SK-N-MC (cell line): ENCODE data around the gene MTX3.

Experiments used
- DNase-seq: peaks from one replicate; pipeline ENCODE4 v3.0.0-alpha.2; 2011; ENCODE audit warnings: low read depth, low spot score
- H3K27ac ChIP-seq: fragments of 200-600 bp; sonication (generic); 2 replicates; pipeline ENCODE4 v1.5.1; 2016; ENCODE audit warnings: mixed run types
- H3K36me3 ChIP-seq: fragments of 200-600 bp; sonication (generic); 2 replicates; pipeline ENCODE4 v1.6.1; 2017; ENCODE audit warnings: antibody characterized with exemption, low read length, mixed read lengths; ENCODE audit not compliant: insufficient read depth
- H3K4me3 ChIP-seq: fragments of 200-600 bp; sonication (generic); 2 replicates; pipeline ENCODE4 v1.5.1; 2016
- H3K9ac ChIP-seq: fragments of 200-600 bp; sonication (generic); 2 replicates; pipeline ENCODE4 v1.8.0; 2017; ENCODE audit warnings: mixed run types, mixed read lengths; ENCODE audit not compliant: insufficient read length
- H3K9me3 ChIP-seq: fragments of 200-600 bp; sonication (generic); 2 replicates; pipeline ENCODE4 v1.6.1; 2017; ENCODE audit warnings: low read depth, mild to moderate bottlenecking, antibody characterized with exemption, low read length, moderate library complexity, mixed read lengths
- EZH2 ChIP-seq: fragments of 200-600 bp; sonication (generic); IDR thresholded peaks from one replicate; pipeline ENCODE4 v1.6.1; 2017; ENCODE audit warnings: antibody characterized with exemption
- FOXP2 ChIP-seq: optimal IDR thresholded peaks from 2 replicates; pipeline ENCODE3; 2011; ENCODE audit warnings: mild to moderate bottlenecking, moderate library complexity; ENCODE audit not compliant: insufficient read depth; ENCODE audit errors: extremely low read length, control extremely low read depth
- POLR2AphosphoS5 ChIP-seq: IDR thresholded peaks from 2 replicates; pipeline ENCODE4 v1.6.1; 2012; ENCODE audit warnings: mild to moderate bottlenecking, low read depth, low read length, borderline replicate concordance

The MTX3 gene

DNA sequence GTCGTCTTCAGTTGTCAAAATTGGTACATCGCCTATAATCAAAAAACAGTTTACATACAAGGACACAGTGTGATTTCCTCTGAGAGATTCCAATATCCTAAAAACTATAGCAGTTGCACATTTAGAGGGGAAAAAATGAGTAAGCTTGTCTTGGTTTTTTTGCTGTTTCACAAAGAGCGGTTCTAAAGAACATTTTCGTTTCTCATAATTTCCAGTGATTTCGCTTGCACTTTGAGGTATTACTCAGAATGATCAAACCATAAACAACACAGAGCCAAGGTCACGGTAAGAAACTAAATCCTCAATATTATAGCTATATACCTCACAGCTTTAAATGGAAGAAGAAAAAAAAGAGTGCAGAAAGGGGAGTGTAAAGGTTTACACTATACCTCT is 861 bp downstream of the MTX3 start:
- Histone ChIP-seq H3K27ac (peak overlapping the region; percentile 78; the same call in 1 of the 2 replicates), H3K4me3 (peak overlapping the region; percentile 94)

DNA sequence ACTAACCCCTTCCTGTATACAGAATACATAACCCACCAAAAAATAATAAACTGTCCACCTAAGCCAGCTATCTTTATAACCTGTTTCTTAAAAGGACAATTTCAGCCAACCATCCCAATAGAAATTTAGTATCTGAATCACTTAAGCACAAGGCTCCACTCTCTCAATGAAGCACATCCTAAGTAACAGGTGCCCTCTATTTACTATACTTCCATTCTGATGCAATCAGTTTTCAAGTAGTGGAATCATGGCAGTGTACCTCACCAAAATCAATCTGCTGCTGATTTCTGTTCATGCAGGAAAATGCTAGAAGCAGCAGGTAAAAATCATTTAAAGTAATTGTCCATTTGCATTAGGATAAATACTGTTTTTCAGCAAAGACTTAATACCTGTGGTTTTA is 4.8 kb downstream of the MTX3 start:
- H3K27ac ChIP-seq: no peak overlapping the region
- no peaks in the 10 kb centered on the region for H3K9me3 ChIP-seq
- no peak for TF ChIP-seq POLR2AphosphoS5
- no peak for TF ChIP-seq FOXP2
- no peak for TF ChIP-seq EZH2
- no peak overlapping the region for H3K4me3 ChIP-seq
- H3K36me3 ChIP-seq: peaks cover 74% of the 10 kb centered on the region
- no peak for DNase-seq
- no peak overlapping the region for H3K9ac ChIP-seq

More for the DNA sequence above, 861 bp downstream of the MTX3 start:
- H3K9ac ChIP-seq: peak overlapping the region; percentile 87
- TF ChIP-seq POLR2AphosphoS5 (no peak), FOXP2 (no peak), EZH2 (no peak)
- H3K36me3 ChIP-seq: peaks cover 40% of the 10 kb centered on the region
- no peaks in the 10 kb centered on the region for H3K9me3 ChIP-seq
- no peak for DNase-seq

DNA sequence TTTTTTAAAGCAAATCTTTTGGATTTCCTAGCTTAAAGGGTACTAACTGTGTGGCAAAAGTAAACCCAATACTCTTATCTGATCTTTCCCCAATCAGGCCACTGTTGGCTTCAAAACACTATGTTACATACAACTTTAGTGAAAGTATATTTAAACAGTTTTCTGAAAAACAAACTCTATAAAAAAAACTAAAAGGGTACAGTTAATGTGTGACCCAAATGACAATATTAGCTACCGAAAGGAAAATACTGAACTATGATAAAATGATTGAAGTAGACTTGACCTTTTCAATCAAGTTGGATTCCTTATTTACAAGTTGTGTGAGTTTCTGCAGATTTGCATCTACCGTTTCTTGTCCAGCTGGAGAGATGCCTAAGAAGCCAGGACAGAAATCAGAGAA is 5.8 kb downstream of the MTX3 start:
- no peak overlapping the region for H3K4me3 ChIP-seq
- H3K9me3 ChIP-seq: no peaks in the 10 kb centered on the region
- TF ChIP-seq EZH2 (no peak), POLR2AphosphoS5 (no peak), FOXP2 (no peak)
- no peak overlapping the region for H3K27ac ChIP-seq
- H3K9ac ChIP-seq: no peak overlapping the region
- no peak for DNase-seq
- peaks cover 82% of the 10 kb centered on the region for H3K36me3 ChIP-seq

DNA sequence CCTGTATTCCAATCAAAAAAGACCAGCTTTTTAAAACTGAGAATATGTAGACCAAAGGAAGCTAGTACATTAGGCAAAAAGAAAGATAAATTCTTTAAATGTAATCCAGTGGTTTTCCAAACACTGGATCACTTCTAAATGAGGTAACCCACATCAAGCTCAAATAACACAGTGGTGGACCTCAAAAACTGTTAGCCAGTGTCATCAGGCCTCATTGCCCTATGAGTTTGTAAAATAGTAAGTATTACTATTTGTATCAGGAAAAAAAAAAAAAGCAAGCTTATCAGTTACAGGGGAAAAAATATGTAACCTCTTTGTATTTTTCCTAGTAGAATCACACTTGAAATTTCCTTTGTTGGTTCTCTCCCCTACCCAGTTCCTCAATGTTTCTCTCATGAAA is 6.7 kb downstream of the MTX3 start:
- no peak overlapping the region for H3K9ac ChIP-seq
- DNase-seq: no peak
- no peak overlapping the region for H3K27ac ChIP-seq
- H3K4me3 ChIP-seq: no peak overlapping the region
- H3K36me3 ChIP-seq: peaks cover 88% of the 10 kb centered on the region
- TF ChIP-seq EZH2: no peak
- TF ChIP-seq FOXP2: no peak
- no peak for TF ChIP-seq POLR2AphosphoS5
- no peaks in the 10 kb centered on the region for H3K9me3 ChIP-seq

DNA sequence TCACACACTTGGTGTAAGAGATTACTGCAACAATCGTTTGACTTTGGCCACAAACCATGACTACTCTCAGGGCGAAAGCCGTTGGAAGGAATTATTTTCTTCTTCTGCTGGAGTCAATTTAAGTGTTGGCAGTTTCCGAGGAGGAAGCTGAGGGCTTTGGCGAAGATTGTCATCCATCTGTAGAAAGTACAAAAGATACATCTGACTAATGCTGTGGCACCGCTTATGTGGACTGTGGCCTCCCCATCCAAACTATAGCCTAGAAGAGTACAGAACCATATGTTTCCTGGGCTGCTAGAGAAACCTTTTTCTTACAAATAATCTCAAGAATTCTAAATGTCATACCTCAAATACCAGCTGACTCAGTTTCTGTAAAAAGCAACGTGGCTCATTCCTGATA is 7.4 kb downstream of the MTX3 start:
- no peak for DNase-seq
- no peak for TF ChIP-seq FOXP2
- TF ChIP-seq POLR2AphosphoS5: no peak
- TF ChIP-seq EZH2: no peak
- Histone ChIP-seq H3K4me3 (no peak overlapping the region), H3K27ac (no peak overlapping the region), H3K36me3 (peaks cover 85% of the 10 kb centered on the region), H3K9me3 (no peaks in the 10 kb centered on the region), H3K9ac (no peak overlapping the region)

DNA sequence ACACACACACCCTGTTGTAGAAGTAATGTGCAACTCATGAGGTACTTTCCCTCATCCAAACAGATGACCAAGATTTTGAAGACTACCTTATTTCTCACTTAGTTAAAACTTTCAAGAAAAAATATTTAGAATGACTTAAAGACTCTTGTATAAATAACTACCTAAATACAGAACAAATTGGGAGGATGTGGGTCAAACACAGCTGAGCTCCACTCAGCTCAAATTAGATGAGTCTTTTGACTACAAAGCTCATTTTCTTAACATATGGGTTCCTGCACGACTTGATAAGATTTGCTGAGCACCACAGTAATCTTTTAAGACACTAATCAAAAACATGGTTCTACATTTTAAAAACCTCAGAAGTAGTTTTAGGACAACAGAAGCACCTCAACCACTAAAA is 8.9 kb downstream of the MTX3 start:
- no peak overlapping the region for H3K4me3 ChIP-seq
- DNase-seq: no peak
- H3K27ac ChIP-seq: no peak overlapping the region
- no peak overlapping the region for H3K9ac ChIP-seq
- peaks cover 82% of the 10 kb centered on the region for H3K36me3 ChIP-seq
- no peaks in the 10 kb centered on the region for H3K9me3 ChIP-seq
- no peak for TF ChIP-seq POLR2AphosphoS5
- no peak for TF ChIP-seq EZH2
- TF ChIP-seq FOXP2: no peak

DNA sequence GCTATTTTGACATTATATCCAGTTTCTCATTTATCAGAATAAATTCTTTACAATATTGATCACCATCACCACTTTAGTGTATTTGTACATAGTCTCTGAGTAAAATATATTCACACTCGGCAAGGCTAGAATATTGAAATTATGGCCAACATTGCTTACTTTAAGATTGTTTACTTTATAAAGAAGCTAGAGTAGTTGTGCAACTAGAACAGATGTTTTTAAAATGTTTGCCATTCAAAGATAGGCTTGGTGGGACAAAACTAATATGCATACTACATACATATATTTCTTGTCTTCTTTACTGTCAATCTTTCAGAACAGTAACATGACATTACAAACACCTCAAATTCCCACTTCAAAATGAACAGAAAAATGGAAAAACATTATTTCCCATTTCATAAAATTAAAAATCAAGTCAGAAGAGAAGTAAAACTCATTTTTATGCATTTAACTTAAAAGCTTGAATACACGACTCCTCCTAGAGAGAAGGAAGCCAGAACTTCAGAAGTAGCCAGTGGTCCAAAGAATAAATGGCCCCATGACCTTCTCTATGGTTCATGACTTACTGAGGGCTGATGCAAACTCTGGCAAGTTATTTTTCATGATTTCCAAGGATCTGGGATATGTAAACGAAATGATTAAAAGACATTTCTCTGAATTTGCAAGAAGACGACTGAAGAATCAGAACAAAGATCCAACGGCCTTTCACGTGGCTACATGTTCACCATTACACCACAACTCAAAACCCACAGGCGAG is 14.1 kb downstream of the MTX3 start:
- H3K4me3 ChIP-seq: no peak overlapping the region
- no peak overlapping the region for H3K27ac ChIP-seq
- TF ChIP-seq POLR2AphosphoS5: no peak
- no peak for DNase-seq
- no peak overlapping the region for H3K9ac ChIP-seq
- no peaks in the 10 kb centered on the region for H3K9me3 ChIP-seq
- H3K36me3 ChIP-seq: peaks cover 48% of the 10 kb centered on the region

DNA sequence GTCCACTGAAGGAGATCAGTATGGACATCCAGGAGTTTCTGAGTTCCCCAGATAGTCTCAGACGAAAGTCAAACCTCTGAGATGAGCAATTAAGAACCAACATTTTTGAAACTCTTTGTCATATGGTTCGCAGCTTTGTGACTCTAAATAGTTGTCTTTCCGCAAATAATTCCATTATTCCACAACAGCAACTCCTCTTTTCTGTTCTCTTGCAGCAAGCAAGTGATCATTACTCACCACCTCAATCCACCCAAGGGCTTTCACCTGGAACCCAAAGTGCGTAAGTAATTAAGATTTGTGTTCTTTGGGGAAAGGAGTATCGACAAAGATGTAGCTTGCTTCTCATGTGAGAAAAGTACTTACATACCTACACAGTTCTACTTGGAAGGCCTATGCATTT is 15.6 kb downstream of the MTX3 start:
- no peak overlapping the region for H3K27ac ChIP-seq
- TF ChIP-seq POLR2AphosphoS5: no peak
- DNase-seq: no peak
- H3K9me3 ChIP-seq: no peaks in the 10 kb centered on the region
- no peak overlapping the region for H3K9ac ChIP-seq
- H3K36me3 ChIP-seq: peaks cover 37% of the 10 kb centered on the region
- no peak overlapping the region for H3K4me3 ChIP-seq

DNA sequence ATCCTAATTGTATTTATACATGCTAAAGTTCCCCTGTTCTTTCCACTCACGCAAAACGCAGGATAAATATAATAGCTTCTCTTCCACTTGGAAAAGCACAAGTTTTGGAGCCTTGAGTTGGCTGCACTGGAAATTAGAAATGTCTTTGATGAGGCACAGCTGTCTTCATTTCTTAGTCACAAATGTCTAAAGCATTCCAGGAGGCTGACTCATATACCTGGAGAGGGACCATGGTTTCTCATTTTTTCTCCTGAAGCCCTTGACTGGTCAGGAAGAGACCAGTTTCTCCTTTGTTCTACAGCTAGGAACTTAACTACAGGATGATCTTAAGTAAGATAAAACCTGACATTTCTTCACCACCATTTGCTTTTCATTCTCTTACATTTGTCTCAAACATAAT is 16.2 kb downstream of the MTX3 start:
- Histone ChIP-seq H3K36me3 (peaks cover 31% of the 10 kb centered on the region), H3K27ac (no peak overlapping the region), H3K9ac (no peak overlapping the region), H3K9me3 (no peaks in the 10 kb centered on the region), H3K4me3 (no peak overlapping the region)
- DNase-seq: no peak
- TF ChIP-seq EZH2 (no peak), POLR2AphosphoS5 (no peak), FOXP2 (no peak)
